Activated T-helper 9 cell treated with anti-CD3 and anti-CD28 coated beads, Interleukin-2, amount 50 U/mL, for 16 hours (primary cell): ENCODE measurements around the gene AK6.
"Not testable (repeated sequence)": the region's sequence is repeated elsewhere in the genome, so short reads cannot be mapped to it uniquely, and the experiment has no call there.

Source experiments
- DNase-seq: peaks from one replicate; pipeline ENCODE4 v3.0.0-alpha.2; 2020; ENCODE audit warnings: low read depth

Gene AK6

DNA sequence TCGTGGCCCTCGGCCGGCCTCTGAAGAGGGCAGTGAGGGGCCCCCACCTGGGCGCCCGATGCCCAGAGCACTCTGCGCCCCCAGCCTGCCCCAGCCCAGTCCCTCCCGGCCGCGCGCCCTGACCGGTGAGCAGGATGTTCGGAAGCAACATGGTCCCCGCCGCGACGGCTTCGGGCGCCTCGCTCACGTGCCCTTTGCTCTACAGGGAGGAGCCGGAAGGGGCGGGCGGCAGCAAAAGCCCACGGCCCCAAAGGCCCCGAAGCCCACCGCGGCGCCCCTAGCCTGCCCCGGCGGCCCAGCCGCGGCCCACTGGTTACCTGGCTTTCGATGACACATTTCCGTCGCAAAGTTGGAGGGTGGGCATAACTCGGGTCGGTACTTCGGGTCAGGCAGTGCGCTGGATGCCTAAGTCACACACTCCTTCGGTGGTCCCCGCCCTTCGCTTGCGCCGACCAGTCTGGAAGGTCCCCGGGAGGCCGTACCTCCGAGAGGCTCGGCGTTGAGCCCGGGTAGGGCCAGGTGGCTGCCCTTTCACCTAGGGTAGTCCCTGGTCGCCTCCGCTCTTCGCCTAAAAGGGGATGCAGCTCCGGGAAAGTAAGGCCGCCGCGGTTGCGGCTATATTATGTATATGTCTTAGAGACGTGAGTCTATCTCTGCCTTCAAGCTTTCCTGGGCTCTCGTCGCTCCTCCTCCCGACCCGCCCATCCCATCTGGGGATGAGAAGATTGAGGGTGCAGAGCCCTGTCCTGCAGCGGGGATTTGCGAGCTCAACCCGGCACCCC lies at the start of gene AK6, which contains the start of the genes RAD17 and TAF9:
Gene AK6 (minus strand): TSS at position 181 of the 782 bp plus-strand sequence. CDS start 30 bp downstream, at position 151.
Gene RAD17 (plus strand): TSS at position 479 of the 782 bp plus-strand sequence. CDS start 2,391 bp downstream, outside the sequence.
Gene TAF9 (minus strand): TSS at position 181 of the 782 bp plus-strand sequence. CDS start 3,783 bp downstream, outside the sequence.
- DNase-seq = peak; percentile 83

- no peak for DNase-seq
These were observed 49.2 kb upstream of the AK6 start for GRCh38 chr5:69418554-69418953.

DNA sequence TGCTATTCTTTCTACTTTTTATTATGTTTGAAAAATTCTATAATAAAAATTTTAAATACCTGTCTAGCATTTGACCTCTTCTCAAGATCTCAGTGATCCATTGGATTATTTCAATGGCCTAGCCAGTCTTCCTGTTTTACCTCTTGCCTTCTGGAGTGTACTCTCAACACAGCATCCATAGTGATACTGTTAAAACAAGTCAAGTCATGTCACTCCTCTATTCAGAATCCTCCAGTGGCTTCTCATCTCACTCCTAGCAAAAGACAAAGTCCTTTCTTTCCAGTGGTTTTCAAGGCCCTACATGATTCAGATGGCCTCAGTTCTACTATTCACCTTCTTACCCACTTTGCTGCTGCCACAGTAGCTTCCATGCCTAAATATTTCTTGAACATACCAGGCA lies 47.4 kb upstream of the AK6 start:
- no peak for DNase-seq

DNA sequence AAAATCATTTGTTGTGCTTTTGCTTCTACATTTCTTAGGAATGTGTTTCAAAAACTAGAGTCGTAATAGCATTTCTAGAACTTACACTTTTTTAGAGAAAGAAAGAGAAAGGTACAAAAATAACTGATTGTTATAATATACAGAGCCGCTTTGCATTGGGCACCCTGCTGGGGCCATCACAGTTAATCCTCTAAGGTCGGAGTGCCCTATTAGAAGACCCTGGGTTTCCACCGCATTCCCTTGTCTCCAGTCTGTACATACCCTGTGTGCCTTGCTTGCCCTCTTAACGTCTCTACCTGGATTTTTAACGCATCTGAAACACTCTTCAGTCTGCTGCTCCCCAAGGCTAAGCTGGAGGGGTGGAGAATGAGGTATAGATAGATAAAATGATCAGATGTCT lies 46.9 kb upstream of the AK6 start:
- DNase-seq = no peak

GRCh38 chr5:69415584-69415958 lies 46.3 kb upstream of the AK6 start:
- no peak for DNase-seq

GRCh38 chr5:69414885-69415583 lies 45.7 kb upstream of the AK6 start, which contains the start of gene MARVELD2:
TSS of gene MARVELD2 (plus strand) at chr5:69415116. CDS start at chr5:69419386, 4,270 bp downstream.
- DNase-seq = peak; percentile 22

GRCh38 chr5:69404659-69405330 lies 35.5 kb upstream of the AK6 start:
- DNase-seq = no peak

- no peak for DNase-seq
These were observed 9.1 kb upstream of the AK6 start for GRCh38 chr5:69378376-69378775.

DNA sequence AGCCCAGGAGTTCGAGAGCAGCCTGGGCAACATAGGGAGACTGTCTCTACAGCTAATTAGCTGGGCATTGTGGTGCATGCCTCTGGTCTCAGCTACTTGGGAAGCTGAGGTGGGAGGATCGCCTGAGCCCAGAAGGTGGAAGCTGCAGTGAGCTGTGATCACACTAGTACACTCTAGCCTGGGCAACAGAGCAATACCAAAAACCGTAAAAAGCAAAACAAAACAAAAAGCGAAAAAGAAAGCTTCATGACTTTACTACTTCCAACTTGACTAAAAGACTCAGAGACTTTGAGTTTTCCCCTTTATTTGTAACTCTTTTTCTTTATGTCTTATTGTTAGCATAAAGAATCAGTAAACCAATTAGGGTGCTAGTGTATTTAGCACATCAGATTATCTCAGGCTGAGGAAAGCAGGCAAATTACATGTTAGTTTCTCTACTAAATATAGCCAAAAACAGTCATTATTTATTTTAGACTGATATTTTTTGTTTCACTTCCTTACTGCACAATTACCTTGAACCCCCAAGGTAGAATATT lies 5.7 kb upstream of the AK6 start:
- DNase-seq = no peak

GRCh38 chr5:69372394-69372793 lies 3.1 kb upstream of the AK6 start:
- no peak for DNase-seq

GRCh38 chr5:69370335-69370734 lies 1.0 kb upstream of the AK6 start:
- DNase-seq = not testable (repeated sequence)

DNA sequence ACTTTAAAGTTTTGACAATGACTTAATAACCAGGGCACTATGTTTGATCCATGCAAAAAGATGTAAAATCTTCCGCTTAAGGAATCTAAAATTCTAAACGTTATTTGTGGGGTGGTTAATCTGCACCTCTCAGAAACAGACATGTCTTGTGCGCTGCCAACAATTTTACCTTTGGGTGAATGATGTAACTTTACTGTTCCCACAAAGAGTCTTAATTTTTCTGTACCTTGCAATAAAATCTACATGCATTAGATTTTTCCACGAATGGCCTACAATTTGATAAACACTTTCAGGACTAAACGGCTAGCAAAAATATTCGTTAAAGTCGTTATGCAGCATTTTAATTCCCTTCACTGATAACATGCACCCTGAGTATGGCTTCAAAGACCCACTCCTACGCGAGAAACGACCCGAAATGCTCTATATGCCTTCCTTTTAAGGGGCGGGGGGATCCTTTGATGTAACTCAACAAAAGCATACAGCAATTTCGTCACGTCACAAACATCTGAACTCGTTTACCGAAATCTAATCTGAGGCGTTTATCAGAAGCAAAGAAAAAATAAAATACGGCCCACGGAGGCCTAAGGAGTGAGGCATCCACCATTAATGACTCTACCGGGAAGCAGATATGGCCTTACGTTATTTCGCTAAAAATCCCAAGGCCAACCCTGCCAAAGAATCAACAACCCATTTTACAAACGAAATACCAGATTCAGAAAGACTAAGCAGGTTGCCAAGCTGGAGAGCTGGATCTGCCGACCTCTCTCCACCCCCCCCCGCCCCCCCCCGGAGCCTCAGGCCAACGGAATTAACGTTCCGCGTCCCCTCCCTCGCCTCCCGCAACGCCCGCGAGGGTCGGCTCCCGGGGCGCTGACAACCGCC lies 621 bp downstream of the AK6 start:
- no peak for DNase-seq

DNA sequence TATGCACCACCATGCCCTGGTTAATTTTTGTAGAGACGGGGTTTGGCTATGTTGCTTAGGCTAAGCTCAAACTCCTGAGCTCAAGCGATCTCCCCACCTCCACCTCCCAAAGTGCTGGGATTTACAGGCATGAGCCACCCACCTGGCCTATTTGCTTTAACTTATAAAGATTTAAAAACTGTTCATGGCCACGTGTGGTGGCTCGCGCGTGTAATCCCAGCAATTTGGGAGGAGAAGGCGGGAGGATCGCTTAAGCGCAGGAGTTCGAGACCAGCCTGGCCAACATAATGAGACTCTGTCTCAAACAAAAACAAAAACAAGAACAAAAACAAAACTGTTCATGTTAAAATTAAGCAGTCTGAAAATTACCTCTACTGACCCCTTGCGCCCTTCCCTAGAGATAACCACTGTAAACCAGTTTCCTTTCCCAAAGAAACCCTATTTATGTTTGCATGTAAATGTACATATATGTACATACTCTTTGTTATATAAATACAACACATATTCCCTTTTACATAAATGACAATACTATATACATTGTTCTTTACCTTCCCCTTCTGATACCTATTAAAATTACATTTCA lies 1.5 kb downstream of the AK6 start:
- DNase-seq = no peak

DNA sequence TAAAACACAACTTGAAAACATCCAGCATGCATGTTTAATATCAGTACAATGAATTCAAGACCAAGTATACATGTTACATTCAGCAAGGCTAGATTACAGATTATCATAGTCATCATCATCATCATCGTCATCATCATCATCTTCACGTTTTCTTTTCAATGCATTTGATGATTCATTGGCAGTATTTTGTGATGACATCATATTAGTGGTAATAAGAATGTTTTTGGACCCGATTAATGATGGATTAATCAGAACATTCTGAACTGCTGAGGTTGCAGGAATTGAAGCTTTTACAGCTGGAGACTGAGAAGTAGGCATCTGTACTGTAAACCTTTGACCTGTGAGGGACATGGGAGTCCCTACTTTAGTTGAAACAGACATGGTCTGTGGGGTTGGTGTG lies 4.5 kb downstream of the AK6 start:
- DNase-seq = no peak

DNA sequence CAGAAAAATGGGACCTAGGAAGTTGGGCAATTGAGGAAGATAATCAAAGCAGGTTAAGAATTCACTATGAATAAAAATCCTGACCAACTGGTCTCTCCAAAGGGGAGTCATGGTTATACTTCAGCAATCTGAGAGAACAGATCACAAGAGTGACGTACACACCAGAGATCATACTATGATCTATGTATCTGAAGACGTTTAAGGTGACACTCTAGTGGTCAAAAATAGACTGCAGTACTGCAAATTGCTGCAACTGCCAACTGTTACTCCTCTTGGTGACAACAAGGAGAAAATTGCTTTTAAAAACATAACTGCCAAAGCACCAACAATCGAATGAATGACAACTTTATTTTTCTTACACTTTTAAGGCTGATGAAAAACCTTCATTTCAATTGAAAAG lies 4.9 kb downstream of the AK6 start:
- no peak for DNase-seq

DNA sequence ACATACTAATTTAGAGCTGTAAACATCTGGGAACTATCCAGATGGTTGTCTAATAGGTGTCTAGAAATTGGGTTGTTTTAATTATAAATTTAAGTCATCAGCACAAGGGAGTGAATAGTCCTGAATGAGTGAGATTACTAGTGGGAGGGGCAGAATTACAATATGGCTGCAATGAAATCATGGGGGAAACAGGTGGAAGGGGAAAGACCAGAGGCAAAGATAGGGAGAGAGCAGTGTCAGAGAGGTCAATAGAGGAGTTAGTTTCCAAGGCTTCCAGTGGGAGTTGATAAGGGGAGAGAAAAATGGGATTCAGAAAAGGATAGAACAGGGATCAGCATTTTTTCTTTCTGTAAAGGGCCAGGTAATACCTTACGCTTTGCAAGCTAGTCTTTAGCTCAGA lies 8.9 kb downstream of the AK6 start:
- DNase-seq = no peak

DNA sequence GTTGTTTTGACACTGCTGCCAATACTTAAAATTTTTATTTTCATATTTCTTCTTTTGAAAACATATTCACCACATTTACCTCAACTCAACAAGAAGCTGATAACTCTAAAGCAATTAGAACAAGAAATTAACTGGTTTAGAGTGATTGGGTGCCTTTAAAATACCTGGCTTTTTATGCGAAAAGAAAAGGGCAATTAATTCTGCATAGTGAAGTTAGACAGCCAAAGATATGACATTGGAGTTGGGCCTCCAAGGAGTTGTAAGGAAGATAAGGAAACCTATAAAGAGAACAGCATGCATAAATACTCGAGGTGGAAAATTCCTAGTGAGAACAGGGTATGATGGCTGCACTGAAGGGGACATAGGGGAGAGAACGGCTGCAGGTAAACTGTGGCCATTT lies 9.6 kb downstream of the AK6 start:
- DNase-seq = no peak

- no peak for DNase-seq
These were observed 18.7 kb downstream of the AK6 start for GRCh38 chr5:69350664-69351063.

DNA sequence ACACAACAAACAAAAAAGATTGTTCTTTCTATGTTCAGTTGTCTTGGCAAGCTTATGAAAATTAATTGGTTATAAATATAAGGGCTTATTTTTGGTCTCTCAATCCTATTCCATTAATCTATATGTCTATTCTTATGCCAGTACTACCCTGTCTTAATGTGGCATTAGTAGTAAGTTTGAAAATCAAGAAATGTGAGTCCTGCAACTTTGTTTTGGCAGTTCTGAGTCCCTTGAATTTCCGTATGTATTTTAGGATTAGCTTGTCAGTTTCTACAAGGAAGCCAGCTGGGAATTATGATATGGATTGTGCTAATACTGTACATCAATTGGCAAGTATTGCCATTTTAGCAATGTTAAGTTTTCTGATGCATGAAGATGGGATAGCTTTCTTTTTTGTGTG lies 26.2 kb downstream of the AK6 start:
- DNase-seq = no peak

DNA sequence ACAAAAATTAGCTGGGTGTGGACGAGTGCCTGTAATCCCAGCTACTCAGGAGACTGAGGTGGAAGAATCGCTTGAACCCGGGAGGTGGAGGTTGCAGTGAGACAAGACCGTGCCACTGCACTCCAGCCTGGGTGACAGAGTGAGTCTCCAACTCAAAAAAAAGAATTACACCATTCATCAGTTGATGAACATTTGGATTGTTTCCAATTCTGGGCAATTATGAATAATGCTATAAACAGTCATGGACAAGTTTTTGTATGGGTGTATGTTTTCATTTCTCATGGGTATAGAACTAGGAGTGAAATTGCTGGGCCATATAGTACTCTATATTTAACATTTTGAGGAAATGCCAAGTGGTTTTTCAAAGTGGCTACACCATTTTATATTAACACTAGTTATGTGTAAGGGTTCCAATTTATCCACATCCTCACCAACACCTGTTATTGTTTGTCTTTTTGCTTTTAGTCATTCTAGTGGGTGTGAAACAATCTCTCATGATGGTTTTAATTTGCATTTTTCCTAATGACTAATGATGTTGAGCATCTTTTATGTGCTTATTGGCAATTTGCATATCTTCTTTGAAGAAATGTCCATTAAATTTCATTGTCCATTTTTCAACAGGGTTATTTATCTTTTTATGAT lies 27.7 kb downstream of the AK6 start:
- DNase-seq = no peak
